HG02623 (cell line): ENCODE data around the gene PPP2R5E.
"Not testable (repeated sequence)": the region's sequence is repeated elsewhere in the genome, so short reads cannot be mapped to it uniquely, and the experiment has no call there.

Experiments
- ATAC-seq: cut with Tn5 transposase; IDR thresholded peaks from one replicate; pipeline ENCODE4 v1.9.1; 2021; ENCODE audit warnings: moderate library complexity; ENCODE audit not compliant: unreplicated experiment

PPP2R5E gene

DNA sequence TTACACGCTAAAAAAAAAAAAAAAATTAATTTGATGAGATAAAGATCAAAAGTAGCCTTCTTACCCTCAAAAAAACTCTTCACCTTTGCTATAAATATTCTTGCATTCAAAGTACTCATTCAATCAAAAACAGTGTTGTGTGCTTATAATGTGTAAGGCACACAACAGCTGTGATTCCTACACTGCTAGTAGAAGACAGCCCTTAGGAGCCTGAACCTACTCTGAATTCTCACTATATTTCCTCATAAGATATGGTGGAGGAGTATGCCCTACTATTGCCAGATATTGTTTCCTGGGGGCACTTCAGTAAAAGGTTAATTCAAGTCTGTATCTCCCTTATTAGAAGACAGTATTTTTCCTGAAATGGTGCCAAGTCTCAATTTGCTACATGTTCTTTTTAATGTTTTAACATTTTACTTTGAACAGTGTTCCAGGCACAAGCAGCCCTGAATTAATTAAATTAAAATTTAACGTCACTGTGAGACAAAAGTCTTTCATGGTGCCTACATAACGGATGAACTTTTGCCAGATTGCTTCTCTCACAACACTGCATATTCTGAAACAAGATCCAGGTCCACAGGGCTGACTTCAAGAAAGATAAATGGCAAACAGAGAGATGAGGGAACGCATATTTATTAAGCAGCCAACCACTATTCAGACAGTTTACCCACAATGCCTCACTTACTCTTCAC, 19.3 kb downstream of the PPP2R5E start:
- no peak for ATAC-seq

DNA sequence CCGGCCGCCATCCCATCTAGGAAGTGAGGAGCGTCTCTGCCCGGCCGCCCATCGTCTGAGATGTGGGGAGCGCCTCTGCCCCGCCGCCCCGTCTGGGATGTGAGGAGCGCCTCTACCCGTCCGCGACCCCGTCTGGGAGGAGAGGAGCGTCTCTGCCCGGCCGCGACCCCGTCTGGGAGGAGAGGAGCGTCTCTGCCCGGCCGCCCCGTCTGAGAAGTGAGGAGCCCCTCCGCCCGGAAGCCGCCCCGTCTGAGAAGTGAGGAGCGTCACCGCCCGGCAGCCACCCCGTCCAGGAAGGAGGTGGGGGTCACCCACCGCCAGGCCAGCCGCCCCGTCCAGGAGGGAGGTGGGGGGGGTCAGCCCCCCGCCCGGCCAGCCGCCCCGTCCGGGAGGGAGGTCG, 20.7 kb downstream of the PPP2R5E start:
- not testable (repeated sequence) for ATAC-seq

DNA sequence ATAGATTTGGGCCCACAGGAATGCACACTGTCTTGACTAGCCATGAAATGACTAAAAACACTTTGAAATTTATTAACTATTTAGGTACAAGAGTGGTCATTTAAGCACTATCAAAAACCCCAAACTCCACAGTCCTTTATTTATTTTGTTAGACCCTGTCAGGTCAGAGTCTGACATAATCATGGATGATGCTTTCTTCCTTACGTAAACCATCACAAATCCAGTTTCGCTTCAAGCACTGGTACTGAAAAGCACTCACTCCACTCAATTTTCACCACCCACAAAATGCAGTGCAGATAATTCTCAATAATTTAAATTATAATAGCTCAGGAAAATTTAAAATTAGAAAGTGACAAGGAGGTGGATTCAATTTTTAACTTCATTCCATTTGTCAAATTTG, 25.8 kb downstream of the PPP2R5E start:
- ATAC-seq: no peak

DNA sequence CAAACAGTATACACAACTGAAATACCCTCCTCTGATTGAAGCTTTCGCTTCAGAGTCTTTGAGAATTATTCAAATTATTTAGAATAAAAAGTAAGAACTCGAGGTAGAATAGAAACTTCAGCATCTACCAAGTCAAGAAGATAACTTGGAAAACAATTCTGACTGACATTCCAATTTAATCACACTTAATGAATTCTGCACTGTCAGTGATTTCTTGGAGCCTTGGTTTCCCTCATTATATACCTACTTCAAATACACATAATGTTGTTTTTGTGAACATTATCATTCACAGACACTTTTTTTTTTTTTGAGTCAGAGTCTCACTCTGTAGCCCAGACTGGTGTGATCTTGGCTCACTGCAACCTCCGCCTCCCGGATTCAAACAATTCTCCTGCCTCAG, 27.9 kb downstream of the PPP2R5E start:
- no peak for ATAC-seq

DNA sequence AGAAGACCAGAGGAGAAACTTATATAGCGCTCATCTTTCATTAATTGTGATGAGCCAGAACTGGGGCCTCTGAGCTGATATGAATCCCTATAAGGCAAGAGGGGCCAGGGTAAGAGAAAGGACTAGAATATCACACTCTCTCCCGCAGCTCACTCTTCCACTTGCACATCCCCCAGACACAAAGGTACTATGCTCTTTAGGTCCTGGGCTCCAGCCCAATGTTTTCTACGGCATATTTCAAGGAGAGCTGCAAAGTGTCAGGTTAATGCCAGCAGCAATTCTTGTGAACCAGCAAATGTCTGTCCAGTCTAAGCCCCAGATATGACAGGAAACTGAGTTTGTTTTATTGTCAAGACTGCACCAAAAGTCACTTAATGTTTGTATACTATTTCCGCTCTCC, 29.4 kb downstream of the PPP2R5E start:
- no peak for ATAC-seq

DNA sequence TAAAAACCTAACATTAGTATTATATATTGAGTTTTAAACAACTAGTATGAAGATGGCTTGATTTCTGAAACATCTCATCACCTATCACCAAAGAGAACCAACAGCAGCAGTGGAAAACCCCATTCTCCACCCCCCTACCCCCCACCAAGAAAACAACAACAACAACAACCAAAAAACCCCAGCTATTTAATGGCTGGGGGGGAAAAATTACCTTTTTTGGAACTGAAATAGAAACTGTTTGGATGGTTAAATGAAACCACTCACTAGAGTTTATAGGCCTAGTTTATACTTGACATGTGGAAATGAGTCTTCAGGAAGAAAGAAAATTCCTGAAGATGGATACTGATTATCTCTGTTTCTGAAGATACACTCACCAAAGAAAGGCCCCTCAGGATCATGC, 30.3 kb downstream of the PPP2R5E start:
- no peak for ATAC-seq

DNA sequence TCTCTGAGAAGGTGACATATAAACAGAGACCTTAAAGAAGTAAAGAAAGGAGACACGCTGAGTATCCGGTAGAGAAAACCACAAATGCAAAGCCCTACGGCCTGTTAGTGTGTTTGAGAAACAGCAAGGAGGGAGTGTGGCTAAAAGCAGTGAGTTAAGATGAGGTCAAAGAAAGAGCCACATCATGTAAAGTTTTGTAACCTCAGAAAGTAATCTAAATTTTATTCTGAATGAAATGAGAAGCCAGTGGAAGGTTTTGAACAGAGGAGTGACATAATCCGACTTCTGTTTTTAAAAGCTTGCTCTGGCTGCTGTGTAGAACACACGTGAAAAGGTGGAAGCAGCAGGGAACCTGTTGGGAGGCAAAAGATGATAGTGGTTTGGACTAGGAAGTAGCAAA, 32.6 kb downstream of the PPP2R5E start:
- peak; percentile 78 for ATAC-seq

DNA sequence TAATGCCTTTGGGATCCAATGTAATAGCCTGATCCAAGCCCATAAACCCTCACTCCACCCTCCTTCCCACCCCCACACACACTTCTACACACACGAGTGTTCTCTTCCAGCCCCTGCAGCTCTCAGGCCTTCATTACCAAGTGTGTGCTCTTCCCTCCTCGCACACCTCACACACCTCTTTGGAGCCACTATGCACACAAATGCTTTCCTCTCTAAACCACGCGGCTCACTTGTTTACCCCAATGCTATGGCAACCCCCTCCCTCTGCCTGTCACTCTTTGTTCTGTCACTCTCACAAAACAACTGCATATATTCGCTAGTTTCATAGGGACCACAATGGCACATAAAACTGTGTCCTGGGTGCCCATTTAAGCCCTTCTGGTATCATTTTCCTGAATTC, 35.1 kb downstream of the PPP2R5E start:
- no peak for ATAC-seq

DNA sequence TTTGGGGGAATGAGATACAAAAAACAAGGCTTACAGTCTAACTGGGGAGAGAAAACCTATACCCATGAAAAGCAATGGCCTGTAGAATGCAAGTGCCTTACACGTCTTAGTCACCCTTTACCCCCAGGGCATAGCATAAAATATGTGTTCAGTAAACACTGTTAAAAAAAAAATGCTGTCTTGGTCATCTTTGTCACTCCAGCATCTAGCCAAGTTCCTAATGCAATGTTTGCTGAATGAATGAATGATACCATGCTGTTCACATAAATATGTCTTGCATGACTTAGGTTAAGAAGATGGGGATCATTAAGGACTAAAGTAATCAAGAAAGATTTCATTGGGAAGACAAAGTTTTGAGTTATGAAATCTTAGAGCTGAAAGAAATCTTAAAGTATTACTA, 38.5 kb downstream of the PPP2R5E start:
- no peak for ATAC-seq

DNA sequence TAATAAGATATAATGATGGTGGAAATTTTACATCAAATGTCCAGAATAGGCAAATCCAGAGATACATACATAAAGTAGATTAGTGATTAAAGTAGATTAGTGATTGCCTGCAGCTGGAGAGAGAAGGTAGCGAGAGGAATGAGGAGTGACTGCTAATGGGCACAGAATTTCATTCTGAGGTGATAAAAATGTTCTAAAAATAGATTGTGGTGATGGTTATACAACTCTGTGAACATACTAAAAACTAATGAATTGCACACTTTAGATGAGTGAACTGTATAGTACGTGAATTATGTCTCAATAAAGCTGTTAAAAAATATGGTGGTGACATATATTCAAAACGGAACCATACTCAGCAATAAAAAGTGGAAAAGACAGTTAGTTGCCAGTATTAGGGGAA, 41.7 kb downstream of the PPP2R5E start:
- ATAC-seq: no peak

DNA sequence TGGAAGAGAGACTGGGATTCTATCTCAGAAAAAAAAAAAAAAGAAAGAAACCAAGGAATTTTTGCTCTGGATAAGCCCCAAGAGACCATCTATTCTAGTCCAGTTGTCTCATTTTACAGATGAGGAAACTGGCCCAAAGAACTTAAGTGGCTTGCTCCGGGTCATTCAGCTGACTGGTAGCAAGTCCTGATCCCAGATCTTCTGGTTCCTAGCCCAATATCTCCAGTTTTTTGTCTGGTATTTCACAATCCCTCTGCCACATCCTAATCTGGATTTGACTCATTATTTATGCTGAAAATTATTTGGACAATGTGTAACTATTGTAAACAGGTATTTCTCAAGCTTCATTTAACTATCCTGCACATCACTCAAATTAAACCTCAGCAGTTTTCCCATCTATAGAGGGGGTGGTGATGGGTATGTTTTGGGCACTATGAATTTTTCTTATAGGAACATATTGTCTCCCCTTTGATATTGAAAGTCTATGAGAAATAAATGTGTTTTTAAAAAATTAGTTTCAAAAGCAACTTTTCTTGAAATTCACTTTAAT, 43.4 kb downstream of the PPP2R5E start:
- no peak for ATAC-seq

DNA sequence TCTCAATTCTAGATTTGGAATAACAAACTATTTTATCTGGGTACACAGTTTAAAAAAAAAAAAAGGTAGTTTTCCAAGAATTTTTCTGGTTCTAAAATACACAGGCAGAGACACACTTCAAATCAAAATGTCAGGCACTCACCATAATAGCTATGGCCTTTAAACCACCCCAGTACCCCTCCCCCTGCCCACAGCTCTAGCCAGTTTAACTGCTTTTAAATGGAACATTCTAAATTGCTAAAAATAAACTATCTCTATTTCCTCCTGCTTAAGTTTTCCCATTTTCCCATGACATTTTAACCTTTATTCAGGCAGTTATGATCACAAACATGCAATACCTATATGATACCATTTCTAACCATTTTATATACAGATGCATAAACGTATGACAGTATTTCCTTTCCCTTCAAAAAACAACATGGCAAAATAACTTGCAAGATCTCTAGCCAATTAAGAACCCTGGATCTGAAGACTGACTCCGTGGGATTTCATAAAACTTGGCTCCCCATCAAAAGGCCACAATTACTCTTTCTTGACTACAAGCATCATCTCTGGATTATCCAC, 46.3 kb downstream of the PPP2R5E start:
- ATAC-seq: no peak

DNA sequence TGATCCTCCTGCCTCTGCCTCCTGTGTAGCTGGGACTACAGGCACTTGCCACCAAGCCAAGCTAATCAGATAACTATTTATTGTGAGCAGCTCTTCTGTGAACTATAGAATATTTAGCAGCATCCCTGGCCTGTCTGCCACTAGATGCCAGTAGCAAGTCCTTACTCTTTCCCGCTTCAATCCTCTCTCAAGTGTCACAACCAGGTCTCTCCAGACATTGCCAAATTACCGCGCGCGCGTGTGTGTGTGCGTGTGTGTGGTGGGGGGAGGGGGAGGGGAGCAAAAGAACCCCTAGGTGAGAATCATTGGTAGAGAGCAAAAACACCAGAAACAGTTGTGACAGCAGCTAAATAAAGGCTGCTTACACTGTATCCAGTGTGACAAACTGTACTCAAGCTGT, 49.9 kb downstream of the PPP2R5E start:
- ATAC-seq: no peak

DNA sequence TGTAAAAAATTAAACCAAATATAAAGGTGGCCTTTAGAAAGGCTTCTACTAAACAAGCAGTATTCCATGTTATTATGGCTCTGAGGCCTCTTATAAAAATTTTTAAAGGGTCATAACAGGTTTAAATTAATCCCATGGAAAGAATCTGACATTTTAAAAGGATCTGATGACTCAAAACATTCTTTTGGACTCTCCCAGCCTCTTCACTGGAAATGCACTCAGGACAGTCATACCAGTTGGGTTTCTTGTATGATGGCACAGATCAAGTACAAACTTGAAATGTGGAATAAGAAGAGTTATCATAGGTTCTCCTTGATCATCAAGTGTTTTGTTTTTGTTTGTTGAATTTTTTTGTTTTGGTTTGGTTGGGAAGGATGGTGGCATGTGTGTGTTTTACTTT, 50.8 kb downstream of the PPP2R5E start:
- no peak for ATAC-seq

DNA sequence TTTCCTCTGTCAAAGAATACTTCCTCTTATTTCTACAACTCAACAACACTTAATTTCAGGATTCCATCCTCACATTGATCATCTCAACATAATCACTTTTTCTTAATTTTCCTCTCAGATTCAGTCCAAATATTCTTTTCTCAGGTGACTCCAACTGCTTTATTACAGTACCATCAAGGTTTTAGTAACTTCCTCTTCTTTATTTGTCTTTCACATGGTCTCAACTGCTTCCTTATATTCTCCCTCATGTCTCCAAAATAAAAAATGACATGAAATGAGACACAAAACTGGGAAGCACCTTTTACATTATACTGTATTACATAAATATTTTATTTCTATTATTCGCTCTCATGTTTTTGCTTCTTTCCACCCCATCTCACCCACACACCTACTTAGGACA, 55.5 kb downstream of the PPP2R5E start:
- ATAC-seq: no peak

DNA sequence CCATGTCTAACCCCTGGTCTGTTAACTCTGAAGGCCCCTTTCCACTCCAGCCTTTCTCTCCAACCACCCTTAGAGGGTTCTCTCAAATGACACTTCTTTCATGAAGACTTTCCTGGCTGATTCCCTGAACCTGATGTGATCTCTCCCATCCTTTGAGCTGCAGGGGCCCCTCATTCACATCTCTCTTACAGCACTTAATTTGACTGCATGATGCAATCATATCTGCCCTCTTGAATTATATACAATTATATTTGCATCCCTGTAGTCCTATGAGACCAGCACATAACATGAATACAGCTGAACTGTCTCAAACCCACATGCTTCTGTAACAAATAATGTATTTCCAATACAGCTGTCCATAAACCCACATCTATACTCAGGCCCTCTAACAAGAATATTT, 56.4 kb downstream of the PPP2R5E start:
- ATAC-seq: no peak

DNA sequence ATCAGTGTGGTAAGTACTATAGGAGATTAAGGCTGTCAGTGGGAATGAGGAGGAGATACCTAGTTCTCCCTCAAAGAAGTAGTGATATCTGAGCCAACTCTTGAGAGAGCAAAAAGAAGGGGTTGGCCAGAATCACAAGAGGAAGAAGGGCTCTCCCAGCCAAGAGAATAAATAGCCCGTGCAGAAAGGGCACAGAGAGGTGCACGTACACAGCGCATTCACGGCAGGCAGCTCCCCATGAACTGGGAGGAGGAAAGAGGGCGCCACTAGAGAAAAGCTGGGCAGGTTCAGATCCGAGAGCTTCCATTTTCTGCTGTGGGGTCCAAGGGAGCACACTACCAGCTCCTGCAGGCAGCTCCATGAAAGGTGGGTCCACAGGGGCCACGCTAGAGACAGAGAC, 59.9 kb downstream of the PPP2R5E start:
- no peak for ATAC-seq

DNA sequence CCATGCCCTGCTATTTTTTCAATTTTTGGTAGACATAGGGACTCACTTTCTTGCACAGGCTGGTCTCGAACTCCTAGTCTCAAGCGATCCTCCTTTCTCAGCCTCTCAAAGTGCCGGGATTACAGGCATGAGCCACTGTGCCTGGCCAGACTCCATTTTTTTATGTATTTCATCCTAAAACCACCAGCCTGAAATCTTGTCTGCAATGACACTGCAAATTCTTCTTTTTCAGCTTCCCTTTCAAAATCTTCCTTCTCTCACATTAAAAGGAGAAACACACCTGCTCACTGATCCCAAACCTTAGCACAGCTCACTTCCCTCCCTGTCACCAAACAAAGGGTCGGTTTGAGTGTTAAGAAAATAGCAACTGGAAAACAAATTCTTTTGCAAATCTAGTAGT, 62.6 kb downstream of the PPP2R5E start:
- ATAC-seq: no peak

DNA sequence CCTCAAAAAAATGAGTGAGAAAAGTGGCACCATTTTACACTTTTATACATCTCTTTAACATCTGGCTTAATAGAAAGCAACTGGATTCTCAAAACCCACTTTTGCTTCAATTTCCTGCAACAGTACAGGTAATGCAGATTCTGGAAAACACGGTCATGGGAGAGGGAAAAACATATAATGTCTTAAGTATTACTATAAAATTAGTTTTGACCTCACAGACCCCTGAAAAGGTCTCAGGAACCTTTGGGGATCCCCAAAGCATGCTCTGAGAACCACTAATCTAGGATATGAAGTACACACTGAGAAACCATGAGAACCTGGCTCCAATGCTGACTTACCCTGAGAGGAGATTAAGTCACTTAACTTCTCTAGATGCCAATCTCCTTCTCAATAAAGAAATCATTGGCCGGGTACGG, 64.7 kb downstream of the PPP2R5E start:
- ATAC-seq: peak; percentile 44

DNA sequence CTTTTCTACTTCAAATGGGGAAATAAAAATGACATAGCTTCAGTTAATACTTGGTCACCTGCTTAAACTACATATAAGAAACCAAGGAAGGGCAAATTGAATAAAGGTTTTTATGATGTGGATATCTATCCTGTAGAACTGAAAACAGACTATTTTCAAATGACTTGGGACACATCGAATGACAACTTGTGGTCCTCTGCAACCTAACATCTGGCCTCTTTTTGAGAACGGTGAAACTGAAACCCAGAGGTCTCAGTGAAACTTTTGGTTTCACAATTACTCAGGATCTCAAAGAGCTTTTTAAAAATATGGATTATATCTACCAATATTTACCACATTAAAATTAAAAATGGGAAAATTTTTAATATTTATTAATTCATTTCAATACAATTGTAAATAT, 65.2 kb downstream of the PPP2R5E start:
- ATAC-seq: peak; percentile 75

DNA sequence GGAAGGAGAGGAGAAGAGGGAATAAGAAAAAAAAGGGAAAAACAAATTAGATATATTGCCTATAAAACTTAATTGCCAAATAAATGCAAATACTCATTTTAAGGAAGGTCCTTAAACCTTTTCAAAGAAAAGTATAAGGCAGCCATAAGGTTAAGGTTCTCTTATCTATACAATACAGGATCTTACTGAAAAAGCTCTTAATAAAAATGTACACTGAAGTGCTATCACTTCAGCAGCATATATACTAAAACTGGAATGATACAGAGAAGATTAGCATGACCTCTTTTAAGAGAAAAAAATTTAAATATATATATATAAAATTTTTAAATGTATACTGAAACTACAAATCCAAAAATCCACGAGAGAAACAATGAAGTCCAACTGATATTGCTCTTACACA, 65.6 kb downstream of the PPP2R5E start:
- ATAC-seq: no peak

DNA sequence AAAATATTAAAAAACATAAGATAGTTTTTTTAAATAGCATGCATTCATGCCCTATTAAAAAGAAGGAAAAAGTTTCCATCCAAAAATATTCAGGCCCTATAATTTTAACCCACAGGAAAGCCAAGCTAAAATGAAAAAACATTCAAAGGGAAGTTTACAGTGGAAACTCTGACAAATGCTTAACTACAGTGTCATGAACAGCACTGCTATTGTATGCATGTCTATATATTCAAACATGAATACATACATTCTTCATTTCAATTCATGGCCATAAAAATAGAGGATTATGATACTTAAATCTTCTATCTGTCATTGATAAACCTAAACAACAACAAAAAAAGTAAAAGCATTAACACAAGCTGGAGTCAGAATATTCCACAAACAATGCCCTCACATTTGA, 67.4 kb downstream of the PPP2R5E start:
- ATAC-seq: no peak

DNA sequence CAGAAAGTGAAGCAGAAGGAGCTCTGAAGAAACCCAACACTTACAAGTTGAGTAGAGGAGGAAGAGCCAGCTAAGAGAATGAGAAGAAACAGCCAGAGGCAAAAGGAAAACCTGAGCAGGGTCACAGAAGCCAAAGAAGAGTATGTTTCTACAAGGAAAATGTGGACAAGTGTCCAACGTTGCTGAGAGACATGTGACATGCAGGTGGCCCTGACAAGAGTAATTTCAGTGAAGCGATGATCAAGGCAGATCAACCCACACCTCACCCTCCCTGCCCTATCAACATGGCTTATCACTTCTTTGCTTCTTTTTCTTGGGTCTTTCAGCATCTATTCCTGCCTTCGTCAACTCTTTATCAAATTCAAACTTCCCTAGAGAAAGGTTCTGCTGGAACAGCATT, 68.3 kb downstream of the PPP2R5E start:
- ATAC-seq: no peak
